Measurements from ENCODE around the gene SHLD3.

GRCh38 chr5:65651144-65651543, 26.3 kb downstream of the SHLD3 start:
- no peak for TF ChIP-seq EZH2 (IDR thresholded peaks at IDR 0.05; ENCODE audit: insufficient read depth, low read length)
- TF ChIP-seq, protein P1, sequence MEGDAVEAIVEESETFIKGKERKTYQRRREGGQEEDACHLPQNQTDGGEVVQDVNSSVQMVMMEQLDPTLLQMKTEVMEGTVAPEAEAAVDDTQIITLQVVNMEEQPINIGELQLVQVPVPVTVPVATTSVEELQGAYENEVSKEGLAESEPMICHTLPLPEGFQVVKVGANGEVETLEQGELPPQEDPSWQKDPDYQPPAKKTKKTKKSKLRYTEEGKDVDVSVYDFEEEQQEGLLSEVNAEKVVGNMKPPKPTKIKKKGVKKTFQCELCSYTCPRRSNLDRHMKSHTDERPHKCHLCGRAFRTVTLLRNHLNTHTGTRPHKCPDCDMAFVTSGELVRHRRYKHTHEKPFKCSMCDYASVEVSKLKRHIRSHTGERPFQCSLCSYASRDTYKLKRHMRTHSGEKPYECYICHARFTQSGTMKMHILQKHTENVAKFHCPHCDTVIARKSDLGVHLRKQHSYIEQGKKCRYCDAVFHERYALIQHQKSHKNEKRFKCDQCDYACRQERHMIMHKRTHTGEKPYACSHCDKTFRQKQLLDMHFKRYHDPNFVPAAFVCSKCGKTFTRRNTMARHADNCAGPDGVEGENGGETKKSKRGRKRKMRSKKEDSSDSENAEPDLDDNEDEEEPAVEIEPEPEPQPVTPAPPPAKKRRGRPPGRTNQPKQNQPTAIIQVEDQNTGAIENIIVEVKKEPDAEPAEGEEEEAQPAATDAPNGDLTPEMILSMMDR (IDR thresholded peaks at IDR 0.05; ENCODE audit: insufficient read depth, low read depth, low read length): no peak

Measured in astrocyte (in vitro differentiated cells and primary cell).